ENCODE results near the gene PTPRN2. TPM values are rescaled to one million over a fixed set of nuclear protein-coding genes. Genes with fewer than 3 reads are reported as not detected.

PTPRN2 gene
- total RNA-seq, 2 donors from 2014 or later = 0.72 to 0.79 TPM

- DNase-seq (no peak), ATAC-seq (replicated peaks in 1 of 2) (no peak)
- H3K27me3 Mint-ChIP-seq (ENCODE audit: low read depth) = no peaks in the 10 kb centered on the region
- no peak overlapping the region for H3K27ac Mint-ChIP-seq
- H3K36me3 Mint-ChIP-seq (ENCODE audit: insufficient read depth in 2 of 2) = no peaks in the 10 kb centered on the region
- peak overlapping the region; percentile 4 to 33 for H3K4me3 Mint-ChIP-seq
- H3K4me1 Mint-ChIP-seq (ENCODE audit: low read depth) = peaks cover 13% of the 10 kb centered on the region
- H3K9me3 Mint-ChIP-seq = peaks cover 0 to 2% of the 10 kb centered on the region in 2 donors
Measured at GRCh38 chr7:157874208-157874816, 713.3 kb downstream of the PTPRN2 start.

GRCh38 chr7:157873664-157874063 lies 714.0 kb downstream of the PTPRN2 start:
- no peaks in the 10 kb centered on the region for H3K36me3 Mint-ChIP-seq (ENCODE audit: insufficient read depth in 2 of 2)
- no peak overlapping the region for H3K4me3 Mint-ChIP-seq

GRCh38 chr7:157873181-157873580 lies 714.4 kb downstream of the PTPRN2 start:
- Mint-ChIP-seq H3K4me1 (ENCODE audit: low read depth) (peaks cover 13% of the 10 kb centered on the region), H3K9me3 (no peaks in the 10 kb centered on the region), H3K36me3 (ENCODE audit: insufficient read depth in 2 of 2) (no peaks in the 10 kb centered on the region), H3K4me3 (no peak overlapping the region), H3K27me3 (ENCODE audit: low read depth) (no peaks in the 10 kb centered on the region), H3K27ac (no peak overlapping the region)
- no peak for DNase-seq
- no peak for ATAC-seq (replicated peaks in 1 of 2)

More at GRCh38 chr7:157873664-157874063, 714.0 kb downstream of the PTPRN2 start:
- H3K27me3 Mint-ChIP-seq (ENCODE audit: low read depth) = no peaks in the 10 kb centered on the region
- no peaks in the 10 kb centered on the region for H3K9me3 Mint-ChIP-seq
- DNase-seq (no peak), ATAC-seq (replicated peaks in 1 of 2) (no peak)
- peaks cover 13% of the 10 kb centered on the region for H3K4me1 Mint-ChIP-seq (ENCODE audit: low read depth)
- no peak overlapping the region for H3K27ac Mint-ChIP-seq

- ATAC-seq (replicated peaks in 1 of 2) (no peak), DNase-seq (no peak)
- no peaks in the 10 kb centered on the region for H3K27me3 Mint-ChIP-seq (ENCODE audit: low read depth)
- H3K9me3 Mint-ChIP-seq = no peaks in the 10 kb centered on the region
- no peak overlapping the region for H3K27ac Mint-ChIP-seq
- H3K36me3 Mint-ChIP-seq (ENCODE audit: insufficient read depth in 2 of 2) = no peaks in the 10 kb centered on the region
- no peak overlapping the region for H3K4me3 Mint-ChIP-seq
- peaks cover 13% of the 10 kb centered on the region for H3K4me1 Mint-ChIP-seq (ENCODE audit: low read depth)
Measured at GRCh38 chr7:157872447-157872846, 715.2 kb downstream of the PTPRN2 start.

- DNase-seq = no peak
- no peaks in the 10 kb centered on the region for H3K27me3 Mint-ChIP-seq (ENCODE audit: low read depth)
- H3K4me1 Mint-ChIP-seq (ENCODE audit: low read depth) = peaks cover 13% of the 10 kb centered on the region
- no peak for ATAC-seq (replicated peaks in 1 of 2)
- no peaks in the 10 kb centered on the region for H3K36me3 Mint-ChIP-seq (ENCODE audit: insufficient read depth in 2 of 2)
- no peak overlapping the region for H3K27ac Mint-ChIP-seq
- no peak overlapping the region for H3K4me3 Mint-ChIP-seq
- no peaks in the 10 kb centered on the region for H3K9me3 Mint-ChIP-seq
Measured at GRCh38 chr7:157871681-157872080, 715.9 kb downstream of the PTPRN2 start.

- H3K4me1 Mint-ChIP-seq (ENCODE audit: low read depth) = peaks cover 13% of the 10 kb centered on the region
- no peaks in the 10 kb centered on the region for H3K9me3 Mint-ChIP-seq
- H3K4me3 Mint-ChIP-seq = no peak overlapping the region
- DNase-seq = no peak
- H3K36me3 Mint-ChIP-seq (ENCODE audit: insufficient read depth in 2 of 2) = no peaks in the 10 kb centered on the region
- no peak overlapping the region for H3K27ac Mint-ChIP-seq
- no peak for ATAC-seq (replicated peaks in 1 of 2)
- H3K27me3 Mint-ChIP-seq (ENCODE audit: low read depth) = no peaks in the 10 kb centered on the region
Measured at GRCh38 chr7:157870644-157871290, 716.9 kb downstream of the PTPRN2 start.

GRCh38 chr7:157869793-157870192 lies 717.8 kb downstream of the PTPRN2 start:
- ATAC-seq (replicated peaks in 1 of 2) (no peak), DNase-seq (no peak)
- no peak overlapping the region for H3K27ac Mint-ChIP-seq
- H3K9me3 Mint-ChIP-seq = no peaks in the 10 kb centered on the region
- no peak overlapping the region for H3K4me3 Mint-ChIP-seq
- H3K36me3 Mint-ChIP-seq (ENCODE audit: insufficient read depth in 2 of 2) = no peaks in the 10 kb centered on the region
- H3K4me1 Mint-ChIP-seq (ENCODE audit: low read depth) = peaks cover 8% of the 10 kb centered on the region
- no peaks in the 10 kb centered on the region for H3K27me3 Mint-ChIP-seq (ENCODE audit: low read depth)

GRCh38 chr7:157867685-157868305 lies 719.8 kb downstream of the PTPRN2 start:
- ATAC-seq (replicated peaks in 1 of 2) = no peak
- H3K4me3 Mint-ChIP-seq = no peak overlapping the region
- no peaks in the 10 kb centered on the region for H3K36me3 Mint-ChIP-seq (ENCODE audit: insufficient read depth in 2 of 2)
- no peak overlapping the region for H3K27ac Mint-ChIP-seq
- no peaks in the 10 kb centered on the region for H3K9me3 Mint-ChIP-seq
- DNase-seq = no peak
- H3K4me1 Mint-ChIP-seq (ENCODE audit: low read depth) = no peaks in the 10 kb centered on the region
- no peaks in the 10 kb centered on the region for H3K27me3 Mint-ChIP-seq (ENCODE audit: low read depth)

- no peak overlapping the region for H3K27ac Mint-ChIP-seq
- H3K4me3 Mint-ChIP-seq = no peak overlapping the region
- H3K4me1 Mint-ChIP-seq (ENCODE audit: low read depth) = no peaks in the 10 kb centered on the region
- no peaks in the 10 kb centered on the region for H3K27me3 Mint-ChIP-seq (ENCODE audit: low read depth)
- ATAC-seq (replicated peaks in 1 of 2) = no peak
- H3K36me3 Mint-ChIP-seq (ENCODE audit: insufficient read depth in 2 of 2) = no peaks in the 10 kb centered on the region
- H3K9me3 Mint-ChIP-seq = no peaks in the 10 kb centered on the region
- DNase-seq = no peak
Measured at GRCh38 chr7:157866336-157866924, 721.2 kb downstream of the PTPRN2 start.

GRCh38 chr7:157865351-157866165 lies 722.1 kb downstream of the PTPRN2 start:
- Mint-ChIP-seq H3K4me1 (ENCODE audit: low read depth) (peaks cover under 1% of the 10 kb centered on the region), H3K36me3 (ENCODE audit: insufficient read depth in 2 of 2) (no peaks in the 10 kb centered on the region), H3K27ac (no peak overlapping the region), H3K27me3 (ENCODE audit: low read depth) (no peaks in the 10 kb centered on the region), H3K4me3 (no peak overlapping the region), H3K9me3 (no peaks in the 10 kb centered on the region)
- no peak for ATAC-seq (replicated peaks in 1 of 2)
- DNase-seq = no peak

GRCh38 chr7:157864911-157865310 lies 722.7 kb downstream of the PTPRN2 start:
- no peaks in the 10 kb centered on the region for H3K36me3 Mint-ChIP-seq (ENCODE audit: insufficient read depth in 2 of 2)
- no peak overlapping the region for H3K27ac Mint-ChIP-seq
- H3K27me3 Mint-ChIP-seq (ENCODE audit: low read depth) = no peaks in the 10 kb centered on the region
- ATAC-seq (replicated peaks in 1 of 2) = no peak
- H3K9me3 Mint-ChIP-seq = no peaks in the 10 kb centered on the region
- DNase-seq = no peak
- H3K4me3 Mint-ChIP-seq = no peak overlapping the region
- H3K4me1 Mint-ChIP-seq (ENCODE audit: low read depth) = peaks cover 7% of the 10 kb centered on the region

- H3K4me1 Mint-ChIP-seq (ENCODE audit: low read depth) = peaks cover 9% of the 10 kb centered on the region
- no peaks in the 10 kb centered on the region for H3K9me3 Mint-ChIP-seq
- ATAC-seq (replicated peaks in 1 of 2) (no peak), DNase-seq (no peak)
- no peak overlapping the region for H3K4me3 Mint-ChIP-seq
- no peaks in the 10 kb centered on the region for H3K36me3 Mint-ChIP-seq (ENCODE audit: insufficient read depth in 2 of 2)
- H3K27me3 Mint-ChIP-seq (ENCODE audit: low read depth) = no peaks in the 10 kb centered on the region
- no peak overlapping the region for H3K27ac Mint-ChIP-seq
Measured at GRCh38 chr7:157863906-157864810, 723.5 kb downstream of the PTPRN2 start.
